T-helper 2 cell treated with Interferon-gamma antibody and Interleukin-4, amounts not matched to agents 100 ng/mL and 5 ng/mL, for 36 hours (primary cell): ENCODE results near the gene MOAP1. TPM values are rescaled to one million over a fixed set of nuclear protein-coding genes. Genes with fewer than 3 reads are reported as not detected.
"Not testable (repeated sequence)": the region's sequence is repeated elsewhere in the genome, so short reads cannot be mapped to it uniquely, and the experiment has no call there.

ENCODE experiments used
- intact Hi-C: fragments of 100-400 bp; cut with micrococcal nuclease; formaldehyde crosslinking; loops from one replicate; pipeline ENCODE4 v1.15.1; 2023
- total RNA-seq: library from RNA; stranded (reverse); gene quantifications from 2 replicates; pipeline ENCODE4 v1.2.3, GENCODE V29; 2022

Gene MOAP1
- total RNA-seq, 1 donor from 2014 or later: 19.4 TPM

DNA sequence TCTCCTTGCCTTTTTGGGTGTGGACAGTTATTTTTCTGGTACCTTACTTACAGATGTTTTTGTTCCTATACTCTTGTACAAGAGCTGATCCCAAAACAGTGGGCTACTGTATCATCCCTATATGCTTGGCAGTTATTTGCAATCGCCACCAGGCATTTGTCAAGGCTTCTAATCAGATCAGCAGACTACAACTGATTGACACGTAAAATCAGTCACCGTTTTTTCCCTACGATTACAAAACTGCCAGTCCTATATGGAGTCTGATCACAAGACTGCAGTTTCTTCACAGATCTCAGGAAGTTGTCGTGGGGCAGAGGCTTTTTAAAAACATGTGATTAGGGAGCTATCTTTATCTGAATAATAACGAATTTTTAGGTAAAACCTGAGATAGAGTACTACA, 1.8 kb upstream of the MOAP1 start:
- intact Hi-C loops: no loop called here

DNA sequence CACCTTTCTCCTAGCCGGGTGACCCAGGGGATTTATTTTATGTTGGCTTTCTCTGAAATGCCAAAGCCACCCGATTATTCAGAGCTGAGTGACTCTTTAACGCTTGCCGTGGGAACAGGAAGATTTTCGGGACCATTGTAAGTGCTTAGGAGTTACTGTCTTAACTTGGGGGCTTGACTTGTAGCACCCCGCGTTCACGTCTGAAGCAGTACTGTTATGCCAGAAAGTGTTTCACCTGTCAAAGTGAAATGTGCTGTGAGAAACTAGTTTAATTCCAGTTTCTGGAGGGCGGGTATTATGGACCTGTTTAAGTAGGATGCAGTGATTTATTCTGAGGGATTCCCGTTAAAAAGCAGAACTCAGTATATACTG, 638 bp upstream of the MOAP1 start:
- intact Hi-C loops: loop anchor here (1.0 to 2.0 kb wide), 2 partner anchors 70 to 391 kb away; partner anchors contain the start of genes GOLGA5 and ITPK1

- intact Hi-C loops: loop anchor here (1.0 to 2.0 kb wide), 3 partner anchors 24 to 389 kb away; partner anchors contain the start of genes BTBD7, GOLGA5, GON7 and UBR7
These were observed 940 bp downstream of the MOAP1 start for GRCh38 chr14:93183596-93184317.

DNA sequence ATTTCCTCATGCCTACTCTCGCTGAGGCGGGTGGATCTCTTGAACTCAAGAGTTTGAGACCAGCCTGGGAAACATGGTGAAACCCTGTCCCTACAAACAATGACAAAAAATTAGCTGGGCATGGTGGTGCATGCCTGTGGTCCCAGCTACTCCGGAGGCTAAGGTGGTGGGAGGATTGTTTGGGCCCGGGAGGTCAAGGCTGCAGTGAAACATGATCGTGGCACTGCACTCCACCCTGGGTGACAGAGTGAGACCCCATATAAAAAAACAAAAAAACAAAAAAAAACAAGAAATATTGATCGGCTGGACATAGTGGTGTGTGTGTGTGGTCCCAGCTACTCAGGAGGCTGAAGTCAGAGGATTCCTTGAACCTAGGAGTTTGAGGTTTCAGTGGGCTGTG, 9.2 kb downstream of the MOAP1 start:
- intact Hi-C loops: no loop called here

GRCh38 chr14:93174731-93175130, 10.0 kb downstream of the MOAP1 start:
- intact Hi-C loops: not testable (repeated sequence)

DNA sequence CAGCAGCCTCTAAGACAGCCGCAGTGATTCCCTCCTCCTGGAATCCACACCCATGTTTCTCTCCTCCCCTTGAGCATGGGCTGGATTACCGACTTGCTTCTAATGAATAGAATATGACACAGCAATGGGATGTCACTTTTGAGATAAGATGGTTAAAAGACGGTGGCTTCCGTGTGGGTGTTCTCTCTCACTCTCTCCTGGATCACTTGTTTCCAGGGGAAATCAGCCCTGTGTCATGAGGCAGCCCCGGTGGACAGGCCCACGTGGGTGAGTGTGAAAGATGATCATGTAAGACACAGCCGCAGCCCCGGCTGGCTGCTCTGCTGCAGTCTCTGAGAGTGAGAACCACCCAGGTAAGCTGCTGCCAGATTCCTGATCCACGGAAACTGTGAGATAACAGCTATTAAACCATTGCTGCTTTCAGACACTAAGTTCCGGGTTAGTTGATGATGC, 10.7 kb downstream of the MOAP1 start:
- intact Hi-C loops: no loop called here

GRCh38 chr14:93171376-93171775, 13.3 kb downstream of the MOAP1 start:
- intact Hi-C loops: no loop called here

DNA sequence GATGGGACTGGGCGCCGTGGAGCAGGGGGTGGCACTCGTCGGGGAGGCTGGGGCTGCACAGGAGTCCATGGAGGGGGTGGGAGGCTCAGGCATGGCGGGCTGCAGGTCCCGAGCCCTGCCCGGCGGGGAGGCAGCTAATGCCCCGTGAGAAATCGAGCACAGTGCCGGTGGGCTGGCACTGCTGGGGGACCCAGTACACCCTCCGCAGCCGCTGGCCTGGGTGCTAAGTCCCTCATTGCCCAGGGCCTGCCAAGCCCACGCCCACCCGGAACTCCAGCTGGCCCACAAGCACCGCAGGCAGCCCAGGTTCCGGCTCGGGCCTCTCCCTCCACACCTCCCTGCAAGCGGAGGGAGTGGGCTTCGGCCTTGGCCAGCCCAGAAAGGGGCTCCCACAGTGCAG, 14.6 kb downstream of the MOAP1 start:
- intact Hi-C loops: not testable (repeated sequence)

- intact Hi-C loops: not testable (repeated sequence)
These were observed 15.1 kb downstream of the MOAP1 start for GRCh38 chr14:93169619-93170018.

DNA sequence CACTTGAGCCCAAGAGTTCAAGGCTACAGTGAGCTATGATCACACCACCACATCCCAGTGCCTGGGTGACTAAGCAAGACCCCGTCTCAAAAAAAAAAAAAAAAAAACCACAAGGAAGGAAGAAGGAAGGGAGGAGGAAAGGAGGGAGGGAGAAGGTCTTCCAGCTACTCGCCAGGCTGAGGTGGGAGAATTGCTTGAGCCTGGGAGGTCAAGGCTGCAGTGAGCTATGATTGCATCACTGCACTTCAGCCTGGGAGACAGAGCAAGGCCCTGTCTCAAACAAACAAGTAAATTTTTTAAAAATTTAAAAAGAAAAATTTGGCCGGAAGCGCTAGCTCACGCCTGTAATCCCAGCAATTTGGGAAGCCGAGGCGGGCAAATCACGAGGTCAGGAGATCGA, 16.1 kb downstream of the MOAP1 start:
- intact Hi-C loops: not testable (repeated sequence)

- intact Hi-C loops: not testable (repeated sequence)
These were observed 19.1 kb downstream of the MOAP1 start for GRCh38 chr14:93165271-93166265.

- intact Hi-C loops: no loop called here
These were observed 21.1 kb downstream of the MOAP1 start for GRCh38 chr14:93163564-93163963.

DNA sequence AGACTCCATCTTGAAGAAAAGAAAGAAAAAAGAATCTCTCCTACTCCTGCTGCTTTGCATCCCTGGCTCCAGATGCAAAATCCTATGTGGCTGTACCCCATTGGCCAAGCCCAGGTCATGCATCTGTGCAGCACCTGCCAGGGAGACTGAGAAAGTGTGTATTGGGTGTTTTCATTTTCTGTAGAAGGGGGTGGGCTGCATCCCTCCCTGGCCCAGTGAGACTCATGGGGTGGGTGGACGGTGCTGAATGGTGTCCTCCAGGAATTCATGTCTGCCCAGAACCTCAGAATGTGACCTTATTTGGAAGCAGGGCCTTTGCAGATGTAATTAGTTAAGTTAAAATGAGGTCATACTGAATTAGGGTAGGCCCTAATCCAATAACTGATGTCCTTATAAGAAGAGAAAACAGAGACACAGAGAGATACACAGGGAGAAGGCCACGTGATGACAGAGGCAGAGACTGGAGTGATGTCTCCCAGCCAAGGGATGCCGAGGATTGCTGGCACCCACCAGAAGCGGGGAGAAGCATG, 23.2 kb downstream of the MOAP1 start:
- intact Hi-C loops: no loop called here

GRCh38 chr14:93160353-93160801, 24.3 kb downstream of the MOAP1 start:
- intact Hi-C loops: no loop called here

DNA sequence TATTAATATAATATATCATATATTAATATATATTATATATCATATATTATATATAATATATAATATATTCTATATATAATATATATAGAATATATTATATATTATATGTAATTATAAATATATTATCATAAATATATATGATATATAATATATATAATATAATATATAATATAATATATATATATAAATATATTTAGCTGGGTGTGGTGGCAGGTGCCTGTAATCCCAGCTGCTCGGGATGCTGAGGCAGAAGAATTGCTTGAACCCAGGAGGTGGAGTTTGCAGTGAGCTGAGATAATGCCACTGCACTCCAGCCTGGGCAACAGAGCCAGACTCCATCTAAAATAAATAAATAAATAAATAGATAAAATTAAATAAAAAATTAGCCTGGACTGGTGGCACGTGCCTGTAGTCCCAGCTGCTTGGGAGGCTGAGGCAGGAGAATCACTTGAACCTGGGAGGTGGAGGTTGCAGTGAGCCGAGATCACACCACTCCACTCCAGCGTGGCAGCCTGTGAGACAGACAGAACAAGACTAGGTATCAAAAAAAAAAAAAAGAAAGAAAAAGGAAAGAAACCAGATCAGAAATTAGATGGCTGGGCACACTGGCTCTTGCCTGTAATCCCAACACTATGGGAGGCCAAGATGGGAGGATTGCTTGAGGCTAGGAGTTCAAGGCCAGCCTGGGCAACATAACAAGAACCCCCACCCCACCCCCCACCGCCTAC, 24.9 kb downstream of the MOAP1 start:
- intact Hi-C loops: not testable (repeated sequence)

GRCh38 chr14:93158349-93158748, 26.3 kb downstream of the MOAP1 start:
- intact Hi-C loops: not testable (repeated sequence)

- intact Hi-C loops: no loop called here
These were observed 27.9 kb downstream of the MOAP1 start for GRCh38 chr14:93156693-93157369.

DNA sequence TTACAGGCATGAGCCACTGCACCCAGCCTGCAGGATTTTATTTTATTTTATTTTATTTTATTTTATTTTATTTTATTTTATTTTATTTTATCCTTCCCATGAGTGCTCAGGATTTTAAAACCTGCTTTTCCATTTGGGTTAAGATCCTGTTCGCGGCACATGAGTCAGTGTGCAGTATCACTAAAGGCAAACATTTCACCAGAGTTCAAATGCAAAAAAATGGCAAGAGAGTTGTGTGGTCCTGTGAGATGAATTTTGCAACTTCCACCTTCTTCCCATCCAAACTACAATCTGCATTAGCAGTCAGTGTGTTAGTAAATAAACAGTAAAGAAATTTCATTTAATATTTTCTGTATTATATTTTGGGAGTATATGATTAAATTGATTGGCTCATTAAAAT, 29.0 kb downstream of the MOAP1 start:
- intact Hi-C loops: no loop called here

- intact Hi-C loops: no loop called here
These were observed 31.6 kb downstream of the MOAP1 start for GRCh38 chr14:93153121-93153520.
